Activated CD4-positive, CD25-positive, alpha-beta regulatory T cell treated with anti-CD3 and anti-CD28 coated beads, Interleukin-2, amount 50 U/mL, for 72 hours (primary cell): Measurements from ENCODE around the gene CLPSL1.
"Not testable (repeated sequence)": the region's sequence is repeated elsewhere in the genome, so short reads cannot be mapped to it uniquely, and the experiment has no call there.

Source experiments
- DNase-seq: peaks from one replicate; pipeline ENCODE4 v3.0.0; 2021

The CLPSL1 gene

GRCh38 chr6:35780719-35781118 lies at the start of gene CLPSL1:
TSS of gene CLPSL1 (plus strand) at chr6:35781019. CDS start at chr6:35781111, 92 bp downstream.
- DNase-seq: no peak

DNA sequence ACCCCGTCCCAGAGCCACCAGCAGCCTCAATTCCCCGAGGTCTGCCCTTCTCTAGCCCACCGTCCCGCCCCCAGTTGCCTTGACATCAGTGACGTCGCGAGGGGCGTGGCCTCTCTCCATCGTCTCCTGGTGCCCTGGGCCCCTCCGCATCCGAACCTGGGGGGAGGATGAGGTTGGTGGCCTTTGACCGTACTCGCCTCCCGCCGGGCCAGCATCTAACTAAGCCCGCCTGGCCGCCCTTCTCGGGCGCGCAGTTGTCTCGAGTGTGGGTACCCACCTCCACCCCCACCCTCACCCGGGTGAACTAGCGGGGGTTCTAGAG lies 49.4 kb upstream of the CLPSL1 start:
- DNase-seq: peak; percentile 78

DNA sequence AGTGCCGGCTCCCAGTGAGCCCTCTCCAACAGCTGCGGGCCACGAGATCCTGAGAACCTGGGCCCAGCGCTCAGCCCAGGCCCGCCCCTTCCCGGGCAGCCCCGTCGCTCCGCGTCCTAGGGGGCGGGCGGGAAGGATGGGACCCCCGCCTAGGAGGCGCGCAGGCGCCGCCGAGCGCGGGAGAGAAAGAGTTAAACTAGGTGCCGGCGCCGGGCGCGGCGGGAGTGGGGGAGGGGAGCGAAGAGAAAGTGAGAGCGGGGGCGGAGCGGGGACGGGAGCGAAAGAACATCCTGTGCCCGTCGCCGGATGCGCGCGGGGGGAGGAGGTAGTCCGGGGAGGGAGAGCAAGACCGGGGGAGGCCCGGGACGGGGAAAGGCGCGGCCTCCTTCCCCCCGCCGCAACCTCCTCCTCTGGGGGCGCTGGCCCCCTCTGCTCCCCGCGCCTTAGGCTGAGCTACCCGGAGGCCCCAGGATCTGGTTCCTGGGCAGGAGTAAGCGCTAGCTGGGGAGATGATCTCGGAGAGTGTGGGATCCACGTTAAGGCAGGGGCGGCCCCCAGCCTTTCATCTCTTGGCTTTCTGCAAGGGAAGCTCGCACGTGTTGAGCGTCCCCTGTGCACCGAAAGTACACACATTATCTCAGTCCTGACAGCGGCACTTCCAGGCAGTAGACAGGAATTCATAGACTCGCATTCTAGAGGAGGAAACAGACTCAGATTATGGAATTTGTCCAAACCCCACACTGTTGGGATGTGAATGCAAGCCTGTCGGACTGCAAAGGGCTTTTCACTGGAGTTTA lies 48.9 kb upstream of the CLPSL1 start:
- DNase-seq: peak; percentile 91

DNA sequence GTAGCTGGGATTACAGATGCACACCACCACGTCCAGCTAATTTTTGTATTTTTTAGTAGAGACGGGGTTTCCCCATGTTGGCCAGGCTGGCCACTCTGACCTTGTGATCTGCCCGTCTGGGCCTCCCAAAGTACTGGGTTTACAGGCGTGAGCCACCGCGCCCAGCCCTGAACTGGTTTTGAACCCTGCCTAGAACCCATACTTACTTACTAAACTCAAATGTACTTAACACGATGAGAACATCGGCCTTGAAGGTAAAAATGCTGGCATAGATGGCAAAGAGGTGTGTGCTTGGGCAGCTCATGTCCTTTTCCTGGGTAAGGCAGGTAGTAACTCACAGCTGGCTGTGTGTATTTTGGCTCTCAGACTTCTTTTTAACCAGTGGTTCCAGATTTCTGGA lies 47.2 kb upstream of the CLPSL1 start:
- DNase-seq: no peak

- DNase-seq: not testable (repeated sequence)
Observed at GRCh38 chr6:35734319-35734718, 46.5 kb upstream of the CLPSL1 start.

- DNase-seq: no peak
Observed at GRCh38 chr6:35735452-35735851, 45.4 kb upstream of the CLPSL1 start.

DNA sequence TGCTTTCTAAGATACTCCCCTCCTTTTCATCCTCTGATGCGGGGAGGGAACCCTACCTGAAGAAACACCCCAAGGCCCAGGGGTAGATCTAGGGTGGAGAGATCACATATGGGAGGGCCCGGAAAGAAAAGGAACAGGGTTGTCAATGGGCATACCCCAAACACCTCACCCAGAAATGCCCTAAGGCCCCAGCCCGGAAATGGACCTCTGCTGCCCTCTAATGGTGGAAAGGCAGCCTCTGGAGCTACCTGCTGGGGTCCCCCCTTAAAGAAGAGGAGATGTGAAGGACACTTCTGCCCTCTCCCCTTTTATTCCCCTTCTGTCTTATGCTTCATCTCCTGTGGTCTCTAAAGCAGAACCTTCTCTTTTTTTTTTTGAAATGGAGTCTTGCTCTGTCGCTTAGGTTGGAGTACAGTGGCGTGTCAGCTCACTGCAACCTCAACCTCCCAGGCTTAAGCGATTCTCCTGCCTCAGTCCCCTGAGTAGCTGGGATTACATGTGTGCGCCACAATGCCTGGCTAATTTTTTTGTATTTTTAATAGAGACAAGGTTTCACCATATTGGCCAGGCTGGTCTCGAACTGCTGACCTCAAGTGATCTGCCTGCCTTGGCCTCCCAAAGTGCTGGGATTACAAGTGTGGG lies 44.4 kb upstream of the CLPSL1 start:
- DNase-seq: peak; percentile 83

DNA sequence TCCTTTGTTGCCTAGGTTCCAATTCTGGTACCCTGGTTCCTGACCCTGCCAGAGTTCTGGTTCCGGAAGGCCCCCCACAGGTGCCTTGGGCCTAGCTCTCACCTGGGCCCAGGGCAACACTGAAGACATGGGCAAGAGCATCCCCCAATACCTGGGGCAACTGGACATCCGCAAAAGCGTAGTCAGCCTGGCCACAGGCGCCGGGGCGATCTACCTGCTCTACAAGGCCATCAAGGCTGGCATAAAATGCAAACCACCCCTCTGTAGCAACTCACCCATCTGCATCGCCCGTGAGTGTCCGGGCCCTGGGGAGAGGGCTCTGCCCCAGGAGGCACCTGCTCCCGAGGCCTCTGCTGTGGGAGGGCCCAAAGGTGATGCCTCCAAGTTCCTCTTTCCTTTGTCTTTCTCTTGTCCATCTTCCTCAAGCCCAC lies 43.8 kb upstream of the CLPSL1 start, which contains the start of gene ARMC12:
Gene ARMC12, plus strand, starts transcription at position 51 of the 431 bp plus-strand sequence. Its CDS starts 77 bp downstream, at position 128.
- DNase-seq: no peak

- DNase-seq: no peak
Observed at GRCh38 chr6:35737413-35738211, 43.2 kb upstream of the CLPSL1 start.

- DNase-seq: no peak
Observed at GRCh38 chr6:35739645-35740524, 40.9 kb upstream of the CLPSL1 start.

GRCh38 chr6:35742842-35743241 lies 38.0 kb upstream of the CLPSL1 start:
- DNase-seq: no peak

DNA sequence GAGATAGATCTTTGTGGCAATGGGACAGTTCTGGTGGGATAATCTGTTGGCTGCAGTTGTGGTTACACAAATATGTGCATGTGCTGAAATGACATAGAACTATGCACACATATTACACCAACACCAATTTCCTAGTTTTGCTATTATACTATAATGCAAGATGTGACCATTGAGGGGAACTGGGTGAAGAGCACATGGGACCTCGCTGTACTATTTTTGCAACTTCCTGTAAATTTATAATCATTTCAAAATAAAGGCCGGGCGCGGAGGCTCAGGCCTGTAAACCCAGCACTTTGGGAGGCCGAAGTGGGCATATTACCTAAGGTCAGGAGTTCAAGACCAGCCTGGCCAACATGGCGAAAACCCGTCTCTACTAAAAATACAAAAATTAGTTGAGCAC lies 35.3 kb upstream of the CLPSL1 start:
- DNase-seq: no peak

DNA sequence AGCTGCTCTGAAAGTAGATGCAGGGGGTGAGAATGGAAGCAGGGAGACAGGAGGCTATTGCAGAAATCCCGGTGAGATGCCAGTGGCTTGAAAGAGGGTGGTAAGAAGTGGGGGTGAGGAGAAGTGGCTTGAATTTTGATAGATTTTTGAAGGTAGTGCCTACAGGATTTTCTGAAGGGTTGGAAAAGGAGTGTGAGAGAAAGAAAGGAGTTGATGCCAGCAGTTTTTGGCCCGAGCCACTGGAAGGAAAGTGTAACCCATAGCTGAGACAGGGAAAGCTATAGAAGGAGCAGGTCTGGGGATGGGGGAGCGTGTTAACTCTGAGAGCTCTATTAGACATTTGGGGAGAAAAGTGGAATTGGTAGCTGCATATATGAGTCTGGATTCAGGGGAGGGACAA lies 34.3 kb upstream of the CLPSL1 start:
- DNase-seq: no peak

DNA sequence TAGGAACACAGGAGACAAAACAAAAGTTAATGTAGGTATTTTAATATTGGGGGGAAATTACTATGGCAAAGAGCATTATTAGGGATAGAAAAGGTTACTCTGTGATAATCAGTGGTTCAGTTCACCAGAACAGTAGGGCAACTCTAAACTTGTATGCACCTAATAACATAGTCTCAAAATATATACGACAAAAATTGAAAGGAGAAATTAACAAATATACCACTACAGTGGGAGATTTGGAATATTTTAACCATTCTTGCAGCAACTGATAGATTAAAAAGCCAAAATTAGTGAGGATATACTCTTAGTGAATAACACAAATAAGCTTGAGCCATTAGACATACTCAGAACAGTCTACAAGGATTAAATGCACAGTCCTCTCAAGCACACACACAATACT lies 32.9 kb upstream of the CLPSL1 start:
- no peak for DNase-seq

DNA sequence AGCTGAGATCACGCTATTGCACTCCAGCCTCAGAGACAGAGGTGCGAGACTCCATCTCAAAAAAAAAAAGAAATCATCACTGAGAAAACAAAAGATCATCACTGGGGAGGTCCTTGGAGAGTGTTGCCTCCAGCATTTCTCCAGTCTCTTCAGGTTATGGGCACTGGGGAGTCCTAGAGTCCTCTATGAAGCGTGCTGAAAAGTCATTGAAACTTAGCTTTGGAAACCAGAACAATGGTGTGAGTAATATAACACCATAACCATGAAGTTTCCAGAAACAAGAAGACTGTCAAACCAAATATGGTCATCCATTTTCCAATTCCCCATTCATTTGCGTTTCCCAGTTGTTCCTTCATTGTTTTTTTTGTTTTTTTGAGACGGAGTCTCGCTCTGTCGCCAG lies 30.3 kb upstream of the CLPSL1 start:
- DNase-seq: no peak

GRCh38 chr6:35751594-35751993 lies 29.2 kb upstream of the CLPSL1 start:
- DNase-seq: no peak

- no peak for DNase-seq
Observed at GRCh38 chr6:35752330-35752729, 28.5 kb upstream of the CLPSL1 start.

DNA sequence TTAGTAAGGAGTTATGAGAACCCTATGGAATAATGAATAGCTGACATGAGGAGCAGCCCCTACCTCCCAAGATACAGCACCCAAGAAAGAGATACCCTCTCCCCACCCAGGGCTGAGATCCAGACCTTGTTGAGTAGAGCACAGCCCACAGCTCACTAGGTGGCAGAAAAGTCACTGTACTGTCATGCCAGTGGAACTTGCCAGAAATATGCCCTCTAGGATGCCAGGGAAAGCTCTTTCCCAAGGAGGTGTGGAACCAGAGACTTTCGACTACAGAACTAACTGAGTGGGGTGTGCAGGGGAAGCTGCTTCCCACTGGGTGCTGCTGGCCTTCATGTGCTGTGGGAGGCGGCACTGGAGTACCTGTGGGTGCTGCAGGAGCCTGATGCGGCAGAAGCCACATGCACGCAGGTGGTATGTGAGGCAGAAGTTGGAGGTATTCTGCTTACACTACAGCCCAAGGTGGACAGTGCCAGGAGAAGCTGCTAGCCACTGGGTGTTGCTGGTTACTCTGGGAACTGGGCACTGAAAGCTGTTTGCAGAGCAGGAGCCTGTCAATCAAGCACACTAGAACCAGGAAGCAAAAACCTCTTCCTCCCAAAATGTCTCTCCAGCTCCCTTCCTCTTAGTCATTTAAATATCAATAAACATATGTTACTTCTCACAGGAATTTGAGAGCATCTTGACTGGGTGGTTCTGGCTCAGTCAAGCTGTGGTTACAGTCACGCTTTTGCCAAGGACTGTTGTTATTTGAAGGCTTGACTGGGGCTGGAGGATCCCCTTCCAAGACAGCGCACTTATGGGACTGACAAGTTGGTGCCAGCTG lies 26.2 kb upstream of the CLPSL1 start:
- no peak for DNase-seq

DNA sequence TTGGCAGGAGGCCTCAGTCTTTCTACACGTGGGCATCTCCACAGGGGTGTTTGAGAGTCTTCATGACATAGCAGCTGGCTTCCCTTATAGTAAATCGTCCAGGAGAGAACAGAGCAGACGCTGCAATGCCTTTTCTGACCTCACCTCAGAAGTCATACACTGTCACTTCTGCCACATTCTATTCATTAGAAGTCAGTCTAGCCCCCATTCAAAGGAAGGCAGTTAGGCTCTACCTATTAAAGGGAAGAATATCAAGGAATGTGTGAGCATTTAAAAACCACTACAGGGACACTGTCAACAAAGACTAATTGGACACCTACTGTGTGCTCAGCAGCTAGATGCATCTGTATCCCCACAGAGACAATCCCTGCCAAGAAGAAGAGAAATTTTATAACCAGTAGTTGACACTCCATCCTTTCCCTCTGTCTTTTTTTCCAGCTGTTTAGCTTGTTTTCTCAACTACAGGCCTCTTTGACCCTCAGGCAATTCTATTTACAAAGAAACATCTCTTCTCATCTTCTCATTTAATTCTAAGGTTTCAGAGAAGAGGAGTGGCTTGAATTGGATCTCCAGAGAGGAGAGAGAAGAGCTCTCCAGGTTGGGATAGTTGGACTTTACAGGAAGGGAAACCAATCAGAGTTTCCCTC lies 25.4 kb upstream of the CLPSL1 start:
- no peak for DNase-seq

DNA sequence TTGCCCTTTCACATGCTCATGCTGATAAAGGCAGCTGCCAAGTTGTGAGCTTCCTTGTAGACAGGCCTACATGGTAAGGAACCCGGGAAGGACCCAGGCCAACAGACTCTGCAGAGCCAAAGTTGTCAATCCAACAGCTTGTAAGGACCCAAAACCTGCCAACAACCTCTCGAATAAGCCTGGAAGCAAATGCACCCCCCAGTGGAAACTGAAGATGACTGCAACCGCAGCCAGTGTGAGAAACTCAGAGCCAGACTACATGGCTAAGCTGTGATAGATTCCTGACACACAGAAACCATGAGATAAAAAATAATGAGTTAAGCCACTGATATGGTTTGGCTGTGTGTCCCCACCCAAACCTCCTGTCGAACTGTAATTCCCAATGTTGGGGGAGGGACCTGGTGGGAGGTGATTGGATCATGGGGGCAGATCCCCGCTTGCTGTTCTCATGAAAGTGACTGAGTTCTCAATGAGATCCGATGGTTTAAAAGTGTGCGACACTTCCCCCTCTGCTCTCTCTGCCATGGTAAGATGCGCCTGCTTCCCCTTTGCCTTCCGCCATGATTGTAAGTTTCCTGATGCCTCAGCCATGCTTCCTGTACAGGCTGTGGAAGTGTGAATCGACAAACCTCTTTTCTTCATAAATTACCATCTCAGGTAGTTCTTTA lies 23.2 kb upstream of the CLPSL1 start:
- no peak for DNase-seq

GRCh38 chr6:35759426-35759825 lies 21.4 kb upstream of the CLPSL1 start:
- DNase-seq: no peak
